Osteocyte (in vitro differentiated cells): Measurements from ENCODE around the gene AFF3. TPM values are rescaled to one million over a fixed set of nuclear protein-coding genes. Genes with fewer than 3 reads are reported as not detected.
A peak's percentile ranks its signal among the peaks of the same experiment; 100 is the strongest.

Experiments
- DNase-seq: peaks from one replicate; pipeline ENCODE4 v3.0.0; 2021; ENCODE audit warnings: mixed read lengths; ENCODE audit not compliant: unreplicated experiment; ENCODE audit errors: extremely low spot score
- H3K27ac Mint-ChIP-seq: one replicate; pipeline ENCODE4 v1.8.0; 2021; ENCODE audit warnings: mild to moderate bottlenecking, mixed read lengths; ENCODE audit not compliant: unreplicated experiment
- H3K27me3 Mint-ChIP-seq: one replicate; pipeline ENCODE4 v1.8.0; 2021; ENCODE audit warnings: mixed read lengths; ENCODE audit not compliant: unreplicated experiment
- H3K36me3 Mint-ChIP-seq: one replicate; pipeline ENCODE4 v1.8.0; 2021; ENCODE audit warnings: mixed read lengths; ENCODE audit not compliant: unreplicated experiment
- H3K4me1 Mint-ChIP-seq: one replicate; pipeline ENCODE4 v1.8.0; 2021; ENCODE audit warnings: mixed read lengths; ENCODE audit not compliant: unreplicated experiment
- H3K4me3 Mint-ChIP-seq: one replicate; pipeline ENCODE4 v1.8.0; 2021; ENCODE audit warnings: mild to moderate bottlenecking, moderate library complexity, mixed read lengths; ENCODE audit not compliant: unreplicated experiment
- H3K9me3 Mint-ChIP-seq: one replicate; pipeline ENCODE4 v1.8.0; 2021; ENCODE audit warnings: mixed read lengths; ENCODE audit not compliant: unreplicated experiment
- total RNA-seq: library from RNA; stranded (reverse); gene quantifications from 2 replicates; pipeline ENCODE4 v1.2.1, GENCODE V29; 2021
- TF ChIP-seq, protein P1 (sequence below): fragments of 200-600 bp; sonication (generic); IDR thresholded peaks from 2 replicates; pipeline ENCODE4 v1.5.0; 2021; ENCODE audit warnings: antibody characterized with exemption, mild to moderate bottlenecking, moderate library complexity

Gene AFF3
- total RNA-seq, 1 donor from 2014 or later = 248 TPM

DNA sequence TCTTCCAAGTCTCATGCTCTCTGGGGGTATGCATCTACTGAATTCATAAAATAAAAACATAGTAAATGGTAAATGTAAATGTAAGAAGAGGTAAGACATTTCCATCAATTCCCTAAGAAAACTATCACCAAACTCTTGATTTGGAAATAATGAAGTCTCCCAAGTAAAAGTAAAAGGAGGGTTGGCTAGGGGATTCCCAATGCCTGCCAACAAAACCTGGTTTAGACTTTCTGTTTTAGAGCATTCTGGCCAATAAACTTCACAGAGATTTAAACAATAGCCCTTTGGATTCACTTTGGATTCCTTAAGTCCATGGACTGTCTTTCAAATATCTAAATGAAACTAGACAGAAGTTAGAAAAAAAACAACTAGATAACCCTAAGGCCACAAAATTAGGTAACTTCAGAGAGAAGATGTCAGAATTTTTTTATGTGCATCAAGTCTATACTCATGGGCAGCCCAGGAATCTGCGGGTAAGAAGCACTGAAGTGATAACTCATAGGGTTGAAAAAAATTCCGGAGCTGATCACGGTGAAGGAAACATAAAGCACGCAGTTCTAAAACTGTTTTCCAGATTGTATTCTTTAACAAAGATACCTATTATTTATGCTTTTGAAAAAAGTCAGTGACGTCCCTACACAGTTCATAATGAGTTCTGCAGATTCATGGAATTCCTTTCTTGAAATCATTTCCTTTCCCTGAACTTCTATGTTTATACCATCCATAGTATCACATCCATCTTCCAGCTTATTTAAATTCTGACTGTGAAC, 263.6 kb downstream of the AFF3 start:
- Mint-ChIP-seq H3K27me3 (no peaks in the 10 kb centered on the region), H3K9me3 (no peaks in the 10 kb centered on the region), H3K27ac (peak overlapping the region; percentile 89), H3K4me1 (peaks cover 94% of the 10 kb centered on the region), H3K4me3 (no peak overlapping the region), H3K36me3 (peaks cover 19% of the 10 kb centered on the region)
- TF ChIP-seq, protein P1, sequence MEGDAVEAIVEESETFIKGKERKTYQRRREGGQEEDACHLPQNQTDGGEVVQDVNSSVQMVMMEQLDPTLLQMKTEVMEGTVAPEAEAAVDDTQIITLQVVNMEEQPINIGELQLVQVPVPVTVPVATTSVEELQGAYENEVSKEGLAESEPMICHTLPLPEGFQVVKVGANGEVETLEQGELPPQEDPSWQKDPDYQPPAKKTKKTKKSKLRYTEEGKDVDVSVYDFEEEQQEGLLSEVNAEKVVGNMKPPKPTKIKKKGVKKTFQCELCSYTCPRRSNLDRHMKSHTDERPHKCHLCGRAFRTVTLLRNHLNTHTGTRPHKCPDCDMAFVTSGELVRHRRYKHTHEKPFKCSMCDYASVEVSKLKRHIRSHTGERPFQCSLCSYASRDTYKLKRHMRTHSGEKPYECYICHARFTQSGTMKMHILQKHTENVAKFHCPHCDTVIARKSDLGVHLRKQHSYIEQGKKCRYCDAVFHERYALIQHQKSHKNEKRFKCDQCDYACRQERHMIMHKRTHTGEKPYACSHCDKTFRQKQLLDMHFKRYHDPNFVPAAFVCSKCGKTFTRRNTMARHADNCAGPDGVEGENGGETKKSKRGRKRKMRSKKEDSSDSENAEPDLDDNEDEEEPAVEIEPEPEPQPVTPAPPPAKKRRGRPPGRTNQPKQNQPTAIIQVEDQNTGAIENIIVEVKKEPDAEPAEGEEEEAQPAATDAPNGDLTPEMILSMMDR = no peak
- no peak for DNase-seq

DNA sequence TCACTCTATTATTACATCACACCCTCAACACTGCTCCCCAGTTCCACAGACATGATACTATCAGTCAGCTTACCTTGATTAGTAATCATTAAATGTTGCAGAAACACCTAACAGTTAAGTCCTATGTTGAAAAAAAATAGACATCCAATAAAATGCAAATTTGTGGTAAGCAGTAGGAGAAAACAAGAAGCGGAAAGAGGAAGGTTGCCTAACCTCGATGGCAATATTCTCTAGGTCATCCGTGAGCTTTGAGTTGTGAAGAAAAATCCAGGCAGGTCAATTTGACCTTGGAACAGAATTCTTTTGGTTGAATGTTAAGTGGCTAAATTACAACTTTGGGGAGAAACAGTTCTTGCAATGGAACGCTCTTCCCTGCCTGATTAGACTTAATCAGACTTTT, 264.4 kb downstream of the AFF3 start:
- H3K27me3 Mint-ChIP-seq = no peaks in the 10 kb centered on the region
- no peak overlapping the region for H3K4me3 Mint-ChIP-seq
- TF ChIP-seq, protein P1 = no peak
- peak overlapping the region; percentile 89 for H3K27ac Mint-ChIP-seq
- peaks cover 88% of the 10 kb centered on the region for H3K4me1 Mint-ChIP-seq
- DNase-seq = no peak
- H3K36me3 Mint-ChIP-seq = peaks cover 27% of the 10 kb centered on the region
- no peaks in the 10 kb centered on the region for H3K9me3 Mint-ChIP-seq

DNA sequence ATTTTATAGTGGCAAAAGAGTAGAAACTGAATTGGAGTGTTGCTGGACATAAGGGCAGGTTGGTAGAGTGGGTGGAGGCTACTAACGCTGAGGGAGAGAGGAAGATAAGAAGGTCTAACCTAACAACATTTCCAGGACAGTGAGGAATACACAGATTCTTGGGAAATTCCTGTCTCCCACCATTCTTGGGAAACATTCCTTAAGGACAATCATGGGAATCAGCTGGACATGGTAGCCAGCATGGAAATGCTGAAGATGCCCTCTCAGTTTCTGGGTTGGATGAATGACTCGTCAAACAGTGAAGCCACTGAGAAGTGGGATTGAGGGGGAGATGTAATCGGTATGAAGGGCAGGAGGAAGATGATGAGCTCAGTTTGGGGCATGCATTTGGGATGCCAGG, 265.4 kb downstream of the AFF3 start:
- Mint-ChIP-seq H3K9me3 (no peaks in the 10 kb centered on the region), H3K27ac (peak overlapping the region; percentile 33), H3K4me3 (no peak overlapping the region), H3K36me3 (peaks cover 34% of the 10 kb centered on the region), H3K4me1 (peaks cover 79% of the 10 kb centered on the region), H3K27me3 (no peaks in the 10 kb centered on the region)
- DNase-seq = no peak
- TF ChIP-seq, protein P1 = no peak

DNA sequence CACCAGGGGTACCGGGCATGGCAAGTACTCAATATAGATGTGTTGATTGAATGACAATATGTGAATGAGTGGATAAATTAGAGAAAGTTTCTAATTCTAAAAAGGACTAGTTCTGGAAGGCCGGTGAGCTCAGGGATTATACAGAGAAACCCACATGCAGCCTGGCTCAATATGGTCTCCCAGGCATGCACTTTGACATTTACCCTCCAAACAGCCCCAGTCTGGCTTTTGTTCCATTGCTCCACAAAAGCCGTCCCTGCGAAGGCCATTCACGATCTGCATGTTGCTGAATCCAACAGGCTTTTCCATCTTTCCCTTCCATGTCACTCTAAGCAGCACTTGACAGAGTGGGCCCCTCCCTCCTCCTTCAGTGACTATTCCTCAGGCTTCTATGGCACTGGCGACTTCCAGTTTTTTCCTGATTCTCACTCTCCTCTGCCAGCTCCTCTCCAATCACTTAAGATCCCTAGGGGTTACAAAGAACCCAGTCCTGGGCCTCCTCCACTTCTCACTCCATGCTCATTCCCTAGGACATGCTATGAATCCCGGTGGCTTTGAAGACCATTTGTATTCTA, 266.7 kb downstream of the AFF3 start:
- Mint-ChIP-seq H3K4me3 (no peak overlapping the region), H3K27me3 (no peaks in the 10 kb centered on the region), H3K9me3 (no peaks in the 10 kb centered on the region), H3K4me1 (peaks cover 67% of the 10 kb centered on the region), H3K27ac (peak overlapping the region; percentile 9), H3K36me3 (peaks cover 34% of the 10 kb centered on the region)
- TF ChIP-seq, protein P1 = no peak
- no peak for DNase-seq

DNA sequence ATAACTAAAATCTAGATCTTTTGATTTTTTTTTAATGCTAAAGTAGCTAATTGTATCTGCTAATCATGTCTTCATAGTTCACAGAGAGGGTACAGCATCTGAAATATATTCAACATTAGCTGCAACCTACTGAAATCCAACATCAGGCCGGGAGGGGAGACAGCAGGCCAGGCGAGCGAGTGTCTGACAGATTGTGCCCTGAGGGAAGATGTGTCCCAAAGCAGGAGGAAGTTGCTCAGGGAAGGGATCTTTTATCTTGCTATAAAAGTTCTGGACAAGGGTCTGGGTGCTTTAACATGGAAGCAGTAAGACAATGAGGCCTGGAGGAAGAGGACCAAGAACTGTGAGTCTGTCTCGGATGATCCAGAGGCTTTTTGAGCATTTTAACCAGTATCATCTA, 274.1 kb downstream of the AFF3 start:
- Mint-ChIP-seq H3K4me1 (peaks cover 65% of the 10 kb centered on the region), H3K27me3 (no peaks in the 10 kb centered on the region), H3K27ac (peak overlapping the region; percentile 80), H3K9me3 (peaks cover 5% of the 10 kb centered on the region), H3K36me3 (peaks cover 35% of the 10 kb centered on the region), H3K4me3 (peak overlapping the region; percentile 12)
- TF ChIP-seq, protein P1 = no peak
- no peak for DNase-seq
